K562 (cell line): Measurements from ENCODE around the gene OTOGL. TPM values are rescaled to one million over a fixed set of nuclear protein-coding genes. Genes with fewer than 3 reads are reported as not detected.

ENCODE experiments used
- ATAC-seq: fragments of 200-7000 bp; cut with Tn5 transposase; 3 replicates; pipeline ENCODE4 v1.9.1; 2020; ENCODE audit warnings: moderate library complexity
- BruUV-seq: library from RNA; stranded (reverse); fragments of 400-500 nt; replicated peaks from 2 replicates; lab custom pipeline; 2021; lab: Mats Ljungman, UMichigan
- CTCF ChIA-PET: fragments of 300-600 bp; formaldehyde crosslinking; extraction: SDS; loops from one replicate; lab custom pipeline; 2021; ENCODE audit warnings: low intra/inter-chr PET ratio; lab: Yijun Ruan, JAX
- POLR2A ChIA-PET: fragments of 300-600, 350-650 bp; sonication (Branson Sonifier 250); formaldehyde crosslinking; extraction: SDS; loops from one replicate; lab custom pipeline; 2021; ENCODE audit warnings: antibody characterized with exemption, inconsistent platforms; lab: Yijun Ruan, JAX
- DNase-seq, 4 experiments: peaks; one replicate each; pipeline versions ENCODE4 v3.0.0 to v3.0.0-alpha.2; 2011 to 2018; ENCODE audit warnings: low spot score in 3 of 4, mixed read lengths in 3 of 4; ENCODE audit errors: extremely low read depth in 1 of 4
- FAIRE-seq: peaks from 2 replicates; lab custom pipeline; 2011; peaks lifted over from hg19 to GRCh38; lab: Jason Lieb, UNC
- H2AFZ ChIP-seq: 2 replicates; pipeline ENCODE4 v1.6.0; 2011; ENCODE audit warnings: low read depth, low read length, control low read depth, inconsistent platforms
- H3K27ac ChIP-seq: fragments of 200-600 bp; 3 replicates; pipeline ENCODE4 v1.8.0; 2011; ENCODE audit warnings: low read depth, mild to moderate bottlenecking, control low read depth, inconsistent platforms, low read length, moderate library complexity, mixed read lengths; ENCODE audit errors: extremely low read depth
- H3K27me3 ChIP-seq, 2 experiments: fragments of 300-600 bp in 1 of 2; 2 replicates in 1 of 2; 3 replicates in 1 of 2; pipeline versions ENCODE4 v1.6.0 to v1.8.0; 2011; ENCODE audit warnings: inconsistent platforms in 2 of 2, low read length in 2 of 2, mild to moderate bottlenecking in 1 of 2, mixed read lengths in 1 of 2, moderate library complexity in 1 of 2; ENCODE audit not compliant: control insufficient read depth in 2 of 2, insufficient read depth in 2 of 2
- H3K36me3 ChIP-seq: fragments of 300-600 bp; 3 replicates; pipeline ENCODE4 v1.8.0; 2011; ENCODE audit warnings: mild to moderate bottlenecking, low read length, inconsistent platforms; ENCODE audit not compliant: control insufficient read depth, insufficient read depth
- H3K4me1 ChIP-seq, 2 experiments: fragments of 200-600 bp in 1 of 2; replicated peaks in 1 of 2; 2 replicates in 1 of 2; 3 replicates in 1 of 2; pipeline versions ENCODE4 v1.5.1 to v1.8.0; 2011; ENCODE audit warnings: inconsistent platforms in 2 of 2, low read length in 2 of 2, mild to moderate bottlenecking in 1 of 2, mixed read lengths in 1 of 2, moderate library complexity in 1 of 2; ENCODE audit not compliant: control insufficient read depth in 2 of 2, insufficient read depth in 2 of 2
- H3K4me2 ChIP-seq: 2 replicates; pipeline ENCODE4 v1.6.1; 2011; ENCODE audit warnings: low read length, control low read depth, inconsistent platforms, mixed read lengths; ENCODE audit not compliant: insufficient read depth
- H3K4me3 ChIP-seq: fragments of 200-600 bp; sonication (generic), shearing (Covaris generic); 2 replicates; pipeline ENCODE4 v1.5.1; 2016; ENCODE audit warnings: control low read depth, inconsistent platforms
- H3K79me2 ChIP-seq: fragments of 200-600 bp; 3 replicates; pipeline ENCODE4 v1.8.0; 2011; ENCODE audit warnings: low read length, inconsistent platforms; ENCODE audit not compliant: control insufficient read depth, insufficient read depth
- H3K9ac ChIP-seq, 2 experiments: 2 replicates each; pipeline versions ENCODE4 v1.6.0 to v1.6.1; 2011; ENCODE audit warnings: low read depth in 2 of 2, low read length in 2 of 2, control low read depth in 1 of 2, inconsistent platforms in 1 of 2, mild to moderate bottlenecking in 1 of 2, mixed read lengths in 1 of 2; ENCODE audit not compliant: insufficient read depth in 1 of 2
- H3K9me1 ChIP-seq: one replicate; pipeline ENCODE4 v1.6.0; 2011; ENCODE audit warnings: inconsistent platforms, mild to moderate bottlenecking, low read length, moderate library complexity; ENCODE audit not compliant: control insufficient read depth, insufficient read depth
- H3K9me3 ChIP-seq: replicated peaks from 2 replicates; pipeline ENCODE4 v1.5.1; 2011; ENCODE audit warnings: low read depth, low read length, inconsistent platforms; ENCODE audit not compliant: control insufficient read depth, insufficient read depth
- H4K20me1 ChIP-seq: replicated peaks from 2 replicates; pipeline ENCODE4 v1.6.1; 2011; ENCODE audit warnings: low read length, inconsistent platforms, mixed read lengths; ENCODE audit not compliant: control insufficient read depth, insufficient read depth
- CBX2 ChIP-seq: fragments of 200-600 bp; sonication (generic); IDR thresholded peaks from one replicate; pipeline ENCODE4 v1.6.1; 2012; ENCODE audit warnings: mild to moderate bottlenecking, low read length, inconsistent platforms; ENCODE audit not compliant: insufficient read depth, poor library complexity, severe bottlenecking
- JUNB ChIP-seq: fragments of 450-650 bp; formaldehyde crosslinking; conservative IDR thresholded peaks from 2 replicates; pipeline ENCODE4 v1.4.0; 2020; ENCODE audit warnings: mild to moderate bottlenecking
- MAZ ChIP-seq, 2 experiments: fragments of 450-650 bp in 1 of 2; sonication (generic) in 1 of 2; formaldehyde crosslinking; IDR thresholded peaks in 1 of 2; conservative IDR thresholded peaks in 1 of 2; 2 replicates each; pipeline versions ENCODE4 v1.4.0 to v1.5.0; 2020; ENCODE audit warnings: mild to moderate bottlenecking in 1 of 2, missing genetic modification reagents in 1 of 2
- NR2C2 ChIP-seq, 2 experiments: fragments of 200-800 bp in 1 of 2; sonication (Bioruptor generic) in 1 of 2; sonication (generic) in 1 of 2; formaldehyde crosslinking in 1 of 2; IDR thresholded peaks; 2 replicates each; pipeline versions ENCODE4 v1.6.1 to v1.8.0; 2016 to 2022; ENCODE audit warnings: mild to moderate bottlenecking in 1 of 2, missing compliant biosample characterization in 1 of 2, missing genetic modification characterization in 1 of 2, missing genetic modification reagents in 1 of 2
- TAL1 ChIP-seq: fragments of 450-650 bp; IDR thresholded peaks from 2 replicates; pipeline ENCODE4 v1.6.1; 2016; ENCODE audit warnings: mild to moderate bottlenecking
- ZBED1 ChIP-seq: IDR thresholded peaks from 2 replicates; pipeline ENCODE4 v1.6.1; 2014
- ZNF75A ChIP-seq: fragments of 450-650 bp; formaldehyde crosslinking; IDR thresholded peaks from 2 replicates; pipeline ENCODE4 v1.4.0; 2020; ENCODE audit warnings: mild to moderate bottlenecking
- WGBS: fragments of 100-300 bp; shearing (Covaris generic); methylation state at CpG from one replicate; pipeline ENCODE4 v1.1.6; 2016; ENCODE audit warnings: low coverage, mixed read lengths; ENCODE audit not compliant: insufficient coverage; ENCODE audit errors: missing lambda C conversion rate; 5-methylcytosine and 5-hydroxymethylcytosine counted together
- in situ Hi-C: fragments of 300-500 bp; cut with MboI; formaldehyde crosslinking; loops from 4 replicates; pipeline ENCODE4 v1.15.0; 2018; ENCODE audit warnings: inconsistent platforms, mixed read lengths
- intact Hi-C: fragments of 100-400 bp; cut with micrococcal nuclease; formaldehyde crosslinking; loops from 2 replicates; pipeline ENCODE4 v1.14.2; 2022
- polyA plus RNA-seq, 8 experiments: library from polyadenylated mRNA; depleted of rRNA in 4 of 8; stranded (reverse) in 5 of 8; unstranded in 3 of 8; fragments of >200 nt; fragmentation: Nextera tagmentation in 2 of 8; fragmentation: Illumina TruSeq in 1 of 8; extraction: Ambion mirVana in 2 of 8; extraction: Trizol in 1 of 8; gene quantifications; 2 replicates each; pipeline versions ENCODE4 v1.2.1 to v1.2.3, GENCODE V29; 2011 to 2014; ENCODE audit warnings: inconsistent platforms in 1 of 8, missing spikeins in 1 of 8
- total RNA-seq, 7 experiments: library from RNA; depleted of rRNA in 6 of 7; stranded (reverse); fragments of >200 nt in 6 of 7; fragmentation: Illumina TruSeq in 2 of 7; extraction: Trizol in 2 of 7; gene quantifications; 2 replicates each; pipeline versions ENCODE4 v1.2.1 to v1.2.3, GENCODE V29; 2011 to 2021; ENCODE audit warnings: low replicate concordance in 1 of 7

OTOGL gene
- total and polyA plus RNA-seq, 9 of the 15 experiments (the other 6 are each of a cell fraction or from before 2014, with no cell fraction given), result 0.02 to 0.03 TPM; not detected in 7

DNA sequence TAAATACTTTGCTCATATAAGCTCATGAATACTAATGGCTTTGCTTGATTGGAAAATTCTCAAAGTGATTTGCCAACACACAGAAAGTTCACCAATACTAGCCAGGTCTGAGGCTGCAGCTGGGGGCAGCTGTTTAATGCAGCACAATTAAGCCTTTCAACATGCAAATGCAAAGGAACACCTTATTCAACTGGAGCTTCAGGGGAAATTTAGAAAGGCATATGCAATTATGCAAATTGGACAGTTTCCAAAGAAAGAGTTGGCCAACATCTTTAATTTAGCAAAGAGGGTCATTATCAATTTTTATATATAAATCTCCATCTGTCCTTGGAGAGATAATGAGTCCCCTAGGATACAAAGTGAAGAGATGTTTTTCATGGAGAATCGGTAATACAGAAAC is 40.2 kb upstream of the OTOGL start:
- FAIRE-seq (no peak), ATAC-seq (no peak), DNase-seq (no peak)
- 0% methylated on average over 1 of the region's 1 CpG for WGBS
- no peaks in the 10 kb centered on the region for H3K9me1 ChIP-seq
- H3K79me2 ChIP-seq, result no peaks in the 10 kb centered on the region
- no peak overlapping the region for H3K4me3 ChIP-seq
- in situ Hi-C loops (no loop called here), intact Hi-C loops (no loop called here)
- H3K36me3 ChIP-seq, result no peaks in the 10 kb centered on the region
- no peaks in the 10 kb centered on the region for H3K27me3 ChIP-seq
- H3K4me2 ChIP-seq, result no peak overlapping the region
- H3K9ac ChIP-seq, result no peak overlapping the region
- BruUV-seq, result no TSS peak
- no peak overlapping the region for H2AFZ ChIP-seq
- H4K20me1 ChIP-seq, result no peaks in the 10 kb centered on the region
- CTCF ChIA-PET, result interaction anchor here (0.6 kb wide), 1 partner anchor 86 kb away, joined by 3 read pairs; no protein-coding TSS in a partner anchor
- H3K27ac ChIP-seq, result no peak overlapping the region
- no peaks in the 10 kb centered on the region for H3K9me3 ChIP-seq
- H3K4me1 ChIP-seq, result no peaks in the 10 kb centered on the region
- TF ChIP-seq TAL1 (no peak), JUNB (CRISPR knock-in tag) (no peak), MAZ (CRISPR knock-in tag; conservative IDR thresholded peaks at IDR 0.05 in 1 of 2, IDR thresholded peaks at IDR 0.05 in 1 of 2) (no peak), CBX2 (no peak), NR2C2 (CRISPR knock-in tag; IDR thresholded peaks at IDR 0.05) (no peak), NR2C2 (tag; IDR thresholded peaks at IDR 0.05) (no peak), ZNF75A (CRISPR knock-in tag) (no peak), ZBED1 (no peak)
- POLR2A ChIA-PET, result no interaction called here
